HG02943 (cell line): Measurements from ENCODE around the gene FBXO48.
A peak's percentile ranks its signal among the peaks of the same experiment; 100 is the strongest.

Source experiments
- ATAC-seq: cut with Tn5 transposase; IDR thresholded peaks from one replicate; pipeline ENCODE4 v1.9.1; 2021; ENCODE audit warnings: mild to moderate bottlenecking, low read depth, moderate library complexity; ENCODE audit not compliant: unreplicated experiment

The FBXO48 gene

DNA sequence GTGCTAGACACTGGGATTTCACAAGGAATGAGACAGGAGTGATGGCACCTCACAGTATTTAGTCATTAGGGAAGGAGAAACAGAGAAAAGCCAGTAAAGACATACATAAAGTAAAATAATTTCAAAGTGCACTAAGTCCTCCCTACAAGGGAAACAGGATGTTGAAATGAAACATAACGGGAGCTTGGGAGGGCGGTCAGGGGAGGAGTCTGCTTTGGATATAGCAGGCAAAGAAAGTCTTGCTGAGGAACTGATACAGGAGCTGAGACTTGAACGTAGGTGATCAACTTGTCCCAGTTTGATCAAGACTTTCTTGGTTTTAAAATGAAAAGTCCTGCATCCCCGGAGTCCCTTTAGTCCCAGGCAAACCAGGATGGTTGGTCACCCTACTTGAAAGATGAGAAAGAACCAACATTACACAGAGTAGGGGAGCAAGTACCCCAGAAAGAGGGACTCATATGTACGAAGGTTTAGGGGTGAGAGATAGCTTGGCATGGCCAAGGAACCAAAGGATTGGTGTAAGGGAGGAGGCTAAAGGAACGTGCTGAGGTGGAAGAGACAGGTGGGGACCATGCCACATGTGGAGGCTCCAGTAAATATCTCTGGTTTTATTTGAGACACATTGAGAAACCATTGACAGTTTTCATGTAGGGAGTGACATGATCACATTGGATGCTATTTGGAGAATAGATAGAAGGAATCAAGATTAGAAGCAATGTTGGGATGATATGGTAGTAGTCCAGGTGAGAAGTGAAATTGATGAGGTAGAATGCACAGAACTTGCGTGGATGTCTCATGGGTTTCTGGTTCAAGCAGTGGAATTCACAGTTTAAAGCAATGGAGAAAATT, 28.4 kb downstream of the FBXO48 start:
- no peak for ATAC-seq

DNA sequence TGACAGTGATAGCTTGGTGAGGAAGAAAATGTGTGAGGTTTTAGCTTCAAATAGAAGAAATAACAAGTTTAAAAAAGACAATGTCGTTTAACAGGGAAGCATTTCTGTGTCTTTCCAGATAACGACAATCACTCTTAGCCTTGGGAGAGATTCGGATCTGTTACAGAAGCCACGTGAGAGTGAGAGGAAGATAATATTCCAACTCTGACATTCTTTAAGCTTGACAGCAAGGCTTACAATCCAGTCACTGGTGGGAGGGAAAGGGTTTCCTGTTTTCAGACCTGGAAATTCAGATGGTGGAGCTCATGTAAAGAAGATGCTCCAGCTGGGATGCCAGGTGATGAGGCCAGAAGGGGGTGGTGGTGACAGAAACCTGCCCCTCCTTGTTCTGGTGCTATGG, 30.8 kb downstream of the FBXO48 start:
- ATAC-seq = no peak

DNA sequence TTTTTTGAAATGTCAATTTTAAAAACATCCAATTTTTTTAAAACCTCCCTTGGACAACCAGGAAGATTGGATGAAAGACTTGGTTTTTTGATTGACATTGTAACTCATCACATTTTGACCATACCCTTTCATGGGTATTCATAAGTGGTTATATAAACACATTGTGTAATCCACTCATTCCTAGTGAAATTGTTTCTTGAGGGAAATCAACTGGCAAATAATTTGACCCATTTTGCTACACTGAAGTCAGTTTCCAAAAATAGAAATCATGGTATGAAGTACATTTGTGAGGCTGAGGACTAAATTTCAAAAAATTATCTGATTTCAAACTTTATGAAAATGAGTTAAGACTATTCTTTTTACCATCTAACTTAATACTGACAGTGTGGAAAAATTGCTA, 31.5 kb downstream of the FBXO48 start:
- no peak for ATAC-seq

DNA sequence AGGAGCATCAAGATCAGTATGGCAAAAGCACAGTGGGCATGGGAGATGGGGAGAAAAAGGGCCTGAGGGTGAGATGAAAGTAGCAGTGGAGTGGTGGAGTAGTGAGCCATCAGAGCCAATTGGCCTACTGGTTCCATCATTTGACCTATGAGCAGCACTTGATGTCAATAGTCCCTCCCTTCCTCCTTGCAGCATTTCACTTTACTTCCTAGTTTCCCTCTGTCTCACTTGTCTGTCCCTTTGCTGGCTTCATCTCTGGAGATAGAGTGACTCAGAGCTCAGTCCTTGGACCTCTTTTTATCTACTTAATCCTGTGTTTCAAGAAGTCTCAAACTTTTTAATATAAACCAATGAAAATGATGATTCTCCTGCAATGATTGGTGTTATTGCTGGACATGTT, 32.1 kb downstream of the FBXO48 start:
- ATAC-seq = no peak

DNA sequence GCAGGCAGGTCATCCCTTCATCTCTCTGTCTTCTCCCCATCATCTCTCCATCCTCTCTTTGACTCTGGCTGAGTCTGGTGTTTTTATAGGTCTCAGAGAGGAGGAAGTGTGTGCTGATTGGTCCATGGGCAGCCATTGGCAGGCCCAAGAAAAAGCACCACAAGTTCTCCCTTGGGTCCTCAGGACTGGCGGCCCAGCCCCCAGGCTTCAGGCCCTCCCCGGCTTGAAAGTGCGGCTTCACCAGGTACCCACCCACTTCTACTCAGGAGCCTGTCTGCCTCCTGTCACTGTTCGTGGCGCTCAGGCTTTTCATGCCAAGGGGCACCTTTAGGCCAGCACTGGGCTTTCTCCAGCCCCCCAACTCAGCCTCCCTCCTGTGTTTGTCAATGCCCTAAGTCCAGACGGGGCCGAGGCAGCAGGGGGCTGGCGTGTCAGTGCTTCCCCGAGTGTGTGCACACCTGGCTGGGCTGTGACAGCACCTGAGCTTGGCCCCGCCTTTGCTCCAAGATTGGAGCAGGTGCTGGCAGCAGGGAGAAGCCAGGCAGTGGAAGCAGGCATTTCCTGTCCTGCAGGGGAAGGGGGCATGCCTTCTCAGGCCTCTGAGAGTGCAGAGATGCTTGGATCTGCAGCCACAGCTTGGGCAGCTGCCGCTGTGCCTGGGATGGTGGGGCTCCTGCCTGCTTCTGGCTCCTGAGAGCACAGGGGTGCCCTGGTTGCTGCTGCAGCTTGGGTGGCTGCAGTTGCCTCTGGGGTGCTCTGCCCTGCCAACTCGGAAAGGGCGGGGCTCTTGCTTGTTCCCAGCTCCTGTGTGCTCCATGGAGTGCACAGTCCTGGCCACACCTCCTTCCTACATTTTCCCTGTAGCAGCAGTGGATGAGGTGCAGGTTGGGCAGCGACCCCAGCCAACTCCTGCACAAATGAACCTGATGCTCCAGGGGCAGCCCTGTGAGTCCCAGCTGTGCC, 34.1 kb downstream of the FBXO48 start:
- ATAC-seq = no peak

DNA sequence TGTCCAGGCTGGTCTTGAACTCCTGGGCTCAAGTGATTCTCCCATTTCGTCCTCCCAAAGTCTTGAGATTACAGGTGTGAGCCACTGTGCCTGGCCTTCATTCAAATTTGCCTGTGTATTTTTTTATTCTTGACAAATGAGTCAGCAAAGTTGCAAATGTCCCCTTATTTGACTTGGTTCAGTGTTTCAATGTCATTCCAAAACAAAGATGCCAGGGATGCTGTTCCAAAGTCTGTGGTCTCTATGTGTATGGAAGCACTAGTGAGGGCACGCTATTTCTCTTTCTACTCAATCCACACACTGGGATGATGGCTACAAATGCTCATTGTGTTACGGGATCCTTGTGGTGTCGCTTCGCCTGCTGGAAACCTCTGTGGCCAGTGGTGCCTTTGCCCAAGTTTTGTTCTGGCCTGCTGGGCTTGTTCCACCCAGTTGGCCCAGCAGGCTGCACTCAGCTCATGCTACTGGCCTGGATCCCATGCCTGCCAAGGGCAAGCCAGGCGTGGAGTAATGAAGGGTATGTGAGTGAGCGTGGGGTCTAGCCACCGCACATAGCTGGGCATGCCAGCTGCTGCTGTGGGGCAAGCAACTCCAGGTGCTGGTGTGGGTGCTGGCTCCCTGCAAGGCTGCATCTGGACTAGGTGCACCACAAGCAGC, 35.6 kb downstream of the FBXO48 start:
- ATAC-seq = no peak

DNA sequence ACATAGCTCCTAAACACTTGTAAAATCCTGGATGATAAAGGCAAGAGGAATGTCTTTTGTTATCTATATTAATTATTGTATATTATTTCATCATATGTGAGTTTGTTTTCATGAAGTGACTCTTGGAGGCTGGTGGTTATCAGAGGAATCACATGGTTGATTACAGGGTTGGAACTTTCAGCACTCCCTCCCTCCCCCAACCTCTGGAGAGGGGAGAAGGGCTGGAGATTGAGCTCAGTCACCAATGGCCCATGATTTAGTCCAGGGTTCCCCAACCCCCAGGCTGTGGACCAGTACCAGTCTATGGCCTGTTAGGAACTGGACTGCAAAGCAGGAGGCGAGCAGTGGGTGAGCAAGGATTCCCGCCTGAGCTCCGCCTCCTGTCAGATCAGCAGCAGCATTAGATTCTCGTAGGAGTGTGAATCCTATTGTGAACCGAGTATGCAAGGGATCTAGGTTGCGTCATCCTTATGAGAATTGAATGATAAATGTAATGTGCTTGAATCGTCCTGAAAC, 37.7 kb downstream of the FBXO48 start:
- ATAC-seq = no peak

DNA sequence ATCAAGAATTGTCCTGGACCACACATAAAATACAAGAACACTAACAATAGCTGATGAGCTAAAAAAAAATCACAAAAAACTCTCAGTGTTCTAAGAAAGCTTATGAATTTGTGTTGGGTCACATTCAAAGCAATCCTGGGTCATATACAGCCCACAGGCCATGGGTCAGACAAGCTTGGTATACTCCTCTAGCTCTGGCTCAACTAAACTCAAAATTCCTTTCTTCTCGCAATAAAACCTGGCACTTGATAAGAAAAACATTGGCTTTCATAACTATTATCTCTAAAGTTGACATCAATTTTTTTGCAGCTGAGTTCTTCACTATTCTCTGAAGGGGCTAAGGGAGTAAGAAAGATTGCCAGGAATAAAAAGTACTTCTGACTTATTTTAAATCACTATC, 38.3 kb downstream of the FBXO48 start:
- ATAC-seq = no peak

DNA sequence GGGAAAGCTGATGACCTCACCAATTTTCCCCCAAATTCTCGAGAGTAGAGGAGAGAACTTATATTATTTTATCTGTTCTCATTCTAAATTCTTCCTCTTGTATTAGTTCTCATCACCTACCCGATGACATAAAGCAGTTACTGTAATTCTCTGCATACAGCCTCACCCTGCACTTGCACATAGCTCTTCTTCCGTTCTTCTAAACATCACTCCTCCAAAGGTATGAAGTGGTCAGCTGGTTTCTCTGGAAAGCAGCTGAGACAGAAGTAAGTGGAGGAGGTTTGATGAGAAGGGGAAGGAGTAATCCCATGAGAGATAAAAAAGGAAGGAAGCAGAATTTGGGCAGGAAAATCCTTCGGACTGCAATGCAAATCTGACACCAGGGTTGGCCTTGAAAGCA, 39.0 kb downstream of the FBXO48 start:
- ATAC-seq = no peak

DNA sequence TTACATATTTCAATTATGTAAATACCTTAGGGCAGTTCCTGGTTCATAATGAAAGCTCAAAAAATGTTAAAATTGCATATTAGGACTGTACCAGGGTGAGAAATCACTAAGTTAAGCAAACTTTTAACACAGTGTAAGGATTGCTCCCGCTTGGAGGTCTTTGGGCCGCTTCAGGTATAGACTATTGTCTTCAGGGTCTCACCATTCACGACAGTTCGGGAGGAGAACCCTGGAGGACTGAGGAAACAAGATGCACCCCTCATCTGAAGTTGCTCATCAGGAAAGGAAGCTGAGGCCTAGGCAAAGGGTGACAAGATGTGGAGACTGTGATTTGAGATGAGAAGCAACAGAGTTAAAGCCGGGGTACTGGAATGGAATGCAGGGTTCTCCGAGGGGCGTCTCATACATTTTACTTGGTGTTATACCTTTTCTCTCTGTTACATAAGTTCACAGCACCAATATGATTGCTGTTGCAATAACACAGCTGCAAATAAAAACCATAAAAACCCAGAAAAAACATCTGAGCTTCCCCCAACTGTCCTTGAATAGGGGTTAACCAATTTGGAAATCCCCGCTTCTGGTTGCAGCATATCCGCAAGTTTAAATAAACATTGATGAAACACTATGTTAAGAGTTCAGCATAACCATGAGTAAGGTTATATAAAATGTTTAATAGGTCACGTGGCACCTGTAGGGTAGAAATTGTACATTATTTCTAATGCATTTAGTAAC, 40.1 kb downstream of the FBXO48 start:
- ATAC-seq = no peak

DNA sequence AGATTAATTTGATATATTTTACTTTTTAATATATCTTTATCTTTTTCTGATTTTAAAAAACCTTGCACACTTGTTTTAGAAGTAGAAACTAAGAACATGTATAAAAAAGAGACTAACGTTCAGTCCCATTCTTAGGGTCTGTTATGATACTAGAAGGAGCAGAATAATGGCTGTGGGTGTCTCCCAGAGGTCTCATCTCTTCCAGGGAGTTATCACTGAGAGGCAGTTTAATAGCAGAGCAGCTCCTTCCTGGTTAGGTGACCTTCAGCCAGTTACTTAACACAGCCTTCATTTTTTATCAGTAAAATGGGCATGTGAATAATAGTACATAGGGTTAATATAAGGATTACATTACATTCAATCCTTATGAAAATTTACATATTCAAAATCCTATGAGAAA, 40.6 kb downstream of the FBXO48 start:
- no peak for ATAC-seq

DNA sequence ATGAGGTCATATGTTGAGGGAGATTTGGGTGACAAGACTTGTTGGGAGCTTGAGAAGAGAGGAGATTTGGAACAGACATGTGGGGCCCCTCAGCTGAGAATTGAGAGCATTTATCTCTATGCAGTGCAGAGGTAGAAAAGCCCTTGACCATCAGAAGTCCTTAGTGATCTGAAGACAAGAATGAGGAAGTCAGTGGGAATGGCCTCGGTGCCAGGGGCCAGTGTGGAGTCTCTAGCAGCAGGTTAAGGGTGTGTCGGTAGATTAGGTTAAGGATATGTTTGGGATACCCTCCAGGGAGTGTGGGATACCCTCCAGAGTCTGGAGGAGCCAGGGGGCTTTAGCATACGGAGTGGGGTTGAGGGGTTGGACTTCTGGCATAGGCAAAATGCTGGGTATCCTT, 41.6 kb downstream of the FBXO48 start:
- ATAC-seq = no peak

DNA sequence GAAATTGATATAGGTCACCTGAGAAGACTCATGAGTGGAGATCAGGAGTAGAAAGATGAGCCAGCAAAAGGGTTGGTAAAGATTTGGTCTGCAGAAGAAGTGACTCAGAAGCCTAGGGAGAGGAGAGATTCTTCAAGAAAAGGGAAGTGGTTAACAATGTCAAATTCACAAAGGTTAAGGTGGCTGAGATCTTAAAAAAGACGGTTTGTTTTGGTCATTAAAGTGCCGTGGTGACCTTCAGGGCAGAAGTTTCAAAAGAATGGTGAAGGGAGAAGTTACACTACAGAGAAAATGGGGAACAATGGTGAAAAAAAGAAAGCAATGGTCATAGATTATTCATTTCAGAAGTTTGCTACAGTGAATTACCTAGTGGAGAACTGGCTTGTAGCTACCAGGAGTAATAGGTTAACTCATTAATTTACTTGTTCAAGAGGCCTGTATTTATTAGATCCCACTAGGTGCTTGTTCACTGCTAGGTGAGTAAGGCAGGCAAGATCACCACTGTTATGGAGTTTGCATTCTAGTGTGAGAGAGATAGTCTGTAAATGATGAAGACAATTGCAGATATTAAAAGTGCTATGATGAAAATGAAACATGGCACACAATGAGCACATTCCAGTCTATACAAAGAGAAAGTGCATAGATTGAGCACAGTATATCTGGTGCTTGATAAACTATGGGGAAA, 43.0 kb downstream of the FBXO48 start:
- ATAC-seq = peak; percentile 70

DNA sequence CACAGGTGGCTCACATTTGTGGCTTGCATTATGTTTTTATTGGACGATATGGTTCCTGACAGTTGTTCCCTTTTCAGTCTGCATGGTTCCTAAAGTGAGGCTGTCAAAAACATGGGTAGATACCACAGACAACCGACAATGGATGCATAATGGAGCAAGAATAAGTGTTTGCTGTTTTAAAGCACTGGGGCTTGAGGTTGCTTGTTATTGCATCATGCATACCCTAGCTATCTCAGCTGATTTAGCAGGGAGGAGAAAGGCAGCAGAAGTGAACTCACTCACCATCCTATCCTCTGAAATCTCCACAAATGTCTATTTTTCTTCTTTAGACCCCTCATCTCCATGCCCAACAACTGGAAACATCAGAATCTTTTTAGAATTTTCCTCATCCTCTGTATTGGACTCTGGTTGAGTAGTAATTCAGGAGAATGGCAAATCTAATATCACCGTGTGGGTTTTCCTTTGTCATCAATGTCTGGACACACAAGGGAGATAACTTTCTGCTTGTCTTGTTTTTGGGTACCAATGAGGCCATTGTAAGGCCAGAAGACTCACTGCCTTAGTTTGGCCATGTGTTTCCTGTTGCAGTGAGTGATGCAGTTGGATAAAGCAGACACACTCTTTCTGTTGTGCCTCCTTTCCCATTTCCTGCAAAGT, 46.7 kb downstream of the FBXO48 start:
- ATAC-seq = no peak

DNA sequence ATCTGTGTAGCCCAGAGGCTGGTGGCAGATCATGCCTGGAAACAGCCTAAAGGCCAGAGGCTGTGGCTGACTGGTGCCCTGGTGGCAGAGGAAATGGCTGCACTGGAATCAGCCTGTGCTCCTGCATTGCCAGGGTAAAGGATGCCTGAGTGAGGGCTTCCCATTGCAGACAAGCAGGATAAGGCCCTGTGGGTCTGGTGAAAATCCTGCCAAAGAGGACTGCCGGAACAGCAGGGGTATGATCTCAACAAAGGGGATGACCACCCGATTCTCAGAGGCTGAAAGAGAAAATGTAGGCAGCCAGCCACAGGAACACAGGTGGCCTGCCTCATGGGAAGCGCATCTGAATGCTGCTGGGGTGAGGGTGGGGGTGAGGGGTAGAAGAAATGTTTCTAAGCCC, 48.2 kb downstream of the FBXO48 start:
- ATAC-seq = no peak

DNA sequence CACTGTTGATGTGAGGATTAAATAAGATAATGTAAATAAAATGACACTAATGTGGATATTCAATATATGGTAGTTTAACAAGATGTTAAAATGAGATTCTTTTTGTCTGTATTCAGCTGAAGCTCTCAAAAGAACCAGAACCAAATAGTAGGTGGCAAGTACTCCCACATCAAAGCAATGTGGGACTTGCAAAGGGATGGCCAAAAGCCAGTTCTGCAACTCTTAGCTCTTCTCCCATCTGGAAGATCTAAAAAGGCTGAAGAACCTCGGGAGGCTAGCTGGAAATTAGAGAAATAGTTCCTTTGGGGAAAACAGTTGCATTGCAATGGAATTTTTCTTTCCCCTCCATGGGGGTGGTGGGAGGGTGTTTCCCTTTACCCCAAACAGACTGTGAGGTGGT, 48.7 kb downstream of the FBXO48 start:
- no peak for ATAC-seq

DNA sequence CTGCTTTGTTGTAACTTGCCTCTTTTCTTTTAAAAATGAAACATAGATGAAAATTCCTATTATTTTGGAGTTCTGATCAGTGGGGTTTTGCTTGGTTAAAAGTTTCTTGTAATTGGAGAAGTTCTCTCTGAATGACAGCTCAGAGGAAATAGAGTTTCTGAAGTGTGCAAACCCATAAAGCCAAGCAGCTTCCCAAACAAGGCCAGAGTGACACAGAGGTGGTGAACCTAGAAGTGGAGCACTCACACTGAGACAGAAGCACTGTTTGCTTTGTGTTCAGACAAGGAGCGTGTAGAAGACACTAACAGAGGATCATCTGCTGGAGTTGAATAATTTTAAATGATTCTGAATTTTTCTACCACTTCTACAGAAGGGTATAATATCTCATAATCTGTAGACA, 49.2 kb downstream of the FBXO48 start:
- ATAC-seq = no peak

DNA sequence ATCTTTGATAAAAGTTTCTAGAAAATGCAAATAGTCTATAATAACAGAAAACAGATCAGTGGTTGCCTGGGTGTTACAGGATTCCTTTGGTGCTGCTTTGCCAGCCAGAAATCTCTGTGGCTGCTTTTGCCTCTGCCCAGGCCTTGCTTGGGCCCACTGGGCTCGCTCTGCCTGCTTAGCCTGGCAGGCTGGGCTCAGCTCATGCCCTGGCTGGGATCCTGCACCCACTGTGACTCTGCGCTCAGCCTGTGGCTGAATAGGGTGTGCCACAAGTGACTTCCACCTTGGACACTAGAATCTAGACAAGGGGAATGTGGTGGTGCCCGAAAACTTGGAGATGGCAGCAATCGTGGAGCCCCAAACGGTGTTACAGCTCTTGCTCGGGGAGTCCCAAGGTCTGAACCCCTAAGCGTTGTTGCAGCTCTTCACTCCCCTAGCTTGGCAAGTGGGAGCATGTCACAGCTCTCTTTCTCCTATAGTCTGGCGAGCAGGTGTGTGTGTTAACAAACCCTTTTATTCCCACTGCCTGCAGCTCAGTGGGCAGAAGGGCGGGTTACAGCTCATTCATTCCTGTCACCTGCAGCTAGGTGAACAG, 50.9 kb downstream of the FBXO48 start:
- no peak for ATAC-seq

DNA sequence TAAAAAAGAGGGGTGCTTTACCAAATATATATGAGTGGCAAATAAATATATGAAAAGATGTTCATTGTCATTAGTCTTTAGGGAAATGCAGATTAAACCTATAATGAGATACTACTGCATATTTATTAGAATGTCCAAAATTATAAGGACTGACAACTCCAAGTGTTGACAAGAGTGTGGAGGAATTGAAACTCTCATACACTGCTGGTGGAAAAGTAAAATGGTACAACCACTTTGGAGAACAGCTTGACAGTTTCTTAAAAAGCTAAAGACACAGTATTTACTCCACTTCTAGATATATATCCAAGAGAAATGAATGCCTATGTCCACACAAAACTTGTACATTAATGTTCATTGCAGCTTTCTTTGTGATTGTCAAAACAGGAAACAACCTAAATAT, 51.6 kb downstream of the FBXO48 start:
- ATAC-seq = no peak
